Nephron progenitor cell (in vitro differentiated cells): ENCODE measurements around the gene DDX24.

Experiments
- DNase-seq: peaks from one replicate; pipeline ENCODE4 v3.0.0; 2021
- H3K27ac Mint-ChIP-seq: 2 replicates; pipeline ENCODE4 v1.8.0; 2021; ENCODE audit warnings: mild to moderate bottlenecking, moderate library complexity, mixed read lengths
- H3K27me3 Mint-ChIP-seq: 2 replicates; pipeline ENCODE4 v1.8.0; 2021; ENCODE audit warnings: mild to moderate bottlenecking, low read depth, mixed read lengths; ENCODE audit not compliant: poor library complexity
- H3K36me3 Mint-ChIP-seq: 2 replicates; pipeline ENCODE4 v1.8.0; 2021; ENCODE audit warnings: low read depth, mixed read lengths
- H3K4me1 Mint-ChIP-seq: 2 replicates; pipeline ENCODE4 v1.8.0; 2021; ENCODE audit warnings: mixed read lengths
- H3K4me3 Mint-ChIP-seq: 2 replicates; pipeline ENCODE4 v1.8.0; 2021; ENCODE audit warnings: mild to moderate bottlenecking, moderate library complexity, mixed read lengths
- H3K9me3 Mint-ChIP-seq: 2 replicates; pipeline ENCODE4 v1.8.0; 2021; ENCODE audit warnings: mild to moderate bottlenecking, moderate library complexity, mixed read lengths
- TF ChIP-seq, protein P1 (sequence below): fragments of 200-600 bp; sonication (generic); IDR thresholded peaks from 2 replicates; pipeline ENCODE4 v1.5.0; 2021; ENCODE audit warnings: antibody characterized with exemption

The DDX24 gene

GRCh38 chr14:94104731-94105130 is 23.7 kb upstream of the DDX24 start:
- peaks cover 3% of the 10 kb centered on the region for H3K27me3 Mint-ChIP-seq
- no peaks in the 10 kb centered on the region for H3K9me3 Mint-ChIP-seq
- no peak overlapping the region for H3K27ac Mint-ChIP-seq
- DNase-seq, result no peak
- peaks cover 16% of the 10 kb centered on the region for H3K4me1 Mint-ChIP-seq
- no peak overlapping the region for H3K4me3 Mint-ChIP-seq
- H3K36me3 Mint-ChIP-seq, result peaks cover 17% of the 10 kb centered on the region
- TF ChIP-seq, protein P1, sequence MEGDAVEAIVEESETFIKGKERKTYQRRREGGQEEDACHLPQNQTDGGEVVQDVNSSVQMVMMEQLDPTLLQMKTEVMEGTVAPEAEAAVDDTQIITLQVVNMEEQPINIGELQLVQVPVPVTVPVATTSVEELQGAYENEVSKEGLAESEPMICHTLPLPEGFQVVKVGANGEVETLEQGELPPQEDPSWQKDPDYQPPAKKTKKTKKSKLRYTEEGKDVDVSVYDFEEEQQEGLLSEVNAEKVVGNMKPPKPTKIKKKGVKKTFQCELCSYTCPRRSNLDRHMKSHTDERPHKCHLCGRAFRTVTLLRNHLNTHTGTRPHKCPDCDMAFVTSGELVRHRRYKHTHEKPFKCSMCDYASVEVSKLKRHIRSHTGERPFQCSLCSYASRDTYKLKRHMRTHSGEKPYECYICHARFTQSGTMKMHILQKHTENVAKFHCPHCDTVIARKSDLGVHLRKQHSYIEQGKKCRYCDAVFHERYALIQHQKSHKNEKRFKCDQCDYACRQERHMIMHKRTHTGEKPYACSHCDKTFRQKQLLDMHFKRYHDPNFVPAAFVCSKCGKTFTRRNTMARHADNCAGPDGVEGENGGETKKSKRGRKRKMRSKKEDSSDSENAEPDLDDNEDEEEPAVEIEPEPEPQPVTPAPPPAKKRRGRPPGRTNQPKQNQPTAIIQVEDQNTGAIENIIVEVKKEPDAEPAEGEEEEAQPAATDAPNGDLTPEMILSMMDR, result no peak

DNA sequence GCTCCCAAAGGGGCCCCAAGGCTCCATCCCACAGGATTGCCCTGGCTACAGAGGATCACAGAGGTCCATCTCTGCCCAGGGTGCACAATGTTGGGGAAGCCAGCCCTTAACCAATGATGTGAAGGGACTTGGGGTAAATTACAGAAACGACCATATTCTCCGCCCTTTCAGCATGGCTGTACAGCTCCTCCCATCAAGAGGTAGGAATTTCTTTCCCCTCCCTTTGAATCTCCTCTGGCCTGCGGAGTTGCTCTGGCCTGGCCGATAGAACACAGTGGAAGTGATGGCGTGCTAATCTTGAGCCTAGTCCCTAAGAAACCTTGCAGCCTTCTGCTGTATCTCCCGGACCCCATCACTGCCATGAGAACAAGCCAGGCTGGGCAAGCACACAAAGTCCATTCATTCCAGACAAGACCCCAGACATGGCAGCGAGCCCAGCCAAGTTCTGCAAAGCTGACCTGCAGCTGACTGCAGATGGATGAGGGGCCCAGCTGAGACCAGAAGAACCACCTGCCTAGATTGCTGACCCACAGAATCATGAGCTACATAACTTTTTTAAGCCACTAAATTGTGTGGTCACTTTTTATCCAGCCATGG is 22.6 kb upstream of the DDX24 start:
- TF ChIP-seq, protein P1, result no peak

DNA sequence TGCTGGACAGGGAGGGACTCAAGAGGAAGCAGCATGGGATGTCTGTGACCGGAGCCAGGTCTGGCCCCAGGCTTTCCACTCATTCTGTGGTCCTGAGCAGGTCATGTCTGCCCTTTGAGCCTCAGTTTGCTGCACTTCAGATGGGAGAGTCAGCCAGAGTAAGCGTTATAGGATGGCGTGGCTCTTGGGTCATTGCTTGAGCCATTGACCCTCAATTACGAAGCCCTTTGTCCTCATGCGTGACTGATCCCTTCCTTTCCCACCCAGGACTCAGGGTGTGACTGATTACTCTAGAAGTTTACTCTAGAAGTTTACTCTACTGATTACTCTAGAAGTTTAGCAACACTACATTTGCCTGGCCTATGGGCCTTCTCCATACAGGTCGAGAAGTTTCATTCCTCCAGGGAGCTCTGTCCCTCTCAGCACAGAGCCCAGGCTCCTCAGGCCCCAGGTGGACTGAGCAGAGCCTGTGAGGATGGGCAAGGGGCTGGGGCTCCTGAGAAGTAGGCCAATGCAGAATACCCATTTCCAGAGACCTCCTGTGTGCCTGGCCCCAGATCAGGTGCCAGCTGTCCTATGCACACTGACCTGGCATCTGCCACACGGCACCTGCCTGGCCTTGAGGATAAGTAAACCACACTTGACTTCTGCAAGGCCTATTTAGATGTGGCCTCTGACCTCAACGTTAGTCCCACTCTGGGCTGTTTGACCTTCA is 21.9 kb upstream of the DDX24 start:
- no peaks in the 10 kb centered on the region for H3K27me3 Mint-ChIP-seq
- no peak for DNase-seq

More for the DNA sequence above, 22.6 kb upstream of the DDX24 start:
- Mint-ChIP-seq H3K36me3 (peaks cover 17% of the 10 kb centered on the region), H3K4me1 (peaks cover 22% of the 10 kb centered on the region), H3K4me3 (no peak overlapping the region), H3K27me3 (no peaks in the 10 kb centered on the region), H3K9me3 (no peaks in the 10 kb centered on the region), H3K27ac (peak overlapping the region; percentile 77)
- no peak for DNase-seq

DNA sequence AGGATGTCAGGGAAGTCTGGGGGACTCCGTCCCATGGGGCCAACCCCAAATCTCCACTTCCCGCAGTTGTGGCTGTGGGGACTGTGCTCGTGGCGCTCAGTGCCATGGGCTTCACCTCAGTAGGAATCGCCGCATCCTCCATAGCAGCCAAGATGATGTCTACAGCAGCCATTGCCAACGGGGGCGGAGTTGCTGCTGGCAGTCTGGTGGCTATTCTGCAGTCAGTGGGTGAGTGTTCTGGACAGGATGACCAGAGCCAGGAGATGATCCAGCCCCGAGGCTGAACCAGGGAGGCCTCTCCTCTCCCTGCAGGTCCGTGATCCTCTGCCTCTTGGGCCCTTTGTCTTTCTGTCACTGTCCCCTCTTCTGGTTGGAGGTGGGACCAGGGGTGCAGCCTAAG is 20.7 kb upstream of the DDX24 start:
- TF ChIP-seq, protein P1, result no peak
- Mint-ChIP-seq H3K4me1 (peaks cover 24% of the 10 kb centered on the region), H3K27ac (no peak overlapping the region), H3K4me3 (no peak overlapping the region), H3K36me3 (peaks cover 17% of the 10 kb centered on the region), H3K9me3 (no peaks in the 10 kb centered on the region), H3K27me3 (no peaks in the 10 kb centered on the region)
- DNase-seq, result no peak

More for the DNA sequence above, 21.9 kb upstream of the DDX24 start:
- H3K4me1 Mint-ChIP-seq, result peaks cover 24% of the 10 kb centered on the region
- TF ChIP-seq, protein P1, result no peak
- H3K36me3 Mint-ChIP-seq, result peaks cover 15% of the 10 kb centered on the region
- no peaks in the 10 kb centered on the region for H3K9me3 Mint-ChIP-seq
- H3K27ac Mint-ChIP-seq, result no peak overlapping the region
- no peak overlapping the region for H3K4me3 Mint-ChIP-seq

GRCh38 chr14:94100847-94101246 is 19.8 kb upstream of the DDX24 start:
- no peak overlapping the region for H3K4me3 Mint-ChIP-seq
- no peak overlapping the region for H3K27ac Mint-ChIP-seq
- no peaks in the 10 kb centered on the region for H3K9me3 Mint-ChIP-seq
- no peaks in the 10 kb centered on the region for H3K27me3 Mint-ChIP-seq
- peaks cover 24% of the 10 kb centered on the region for H3K4me1 Mint-ChIP-seq
- TF ChIP-seq, protein P1, result no peak
- peaks cover 12% of the 10 kb centered on the region for H3K36me3 Mint-ChIP-seq
- DNase-seq, result no peak

- H3K4me1 Mint-ChIP-seq, result peaks cover 29% of the 10 kb centered on the region
- H3K27ac Mint-ChIP-seq, result peak overlapping the region; percentile 10
- H3K9me3 Mint-ChIP-seq, result no peaks in the 10 kb centered on the region
These were observed 18.0 kb upstream of the DDX24 start for GRCh38 chr14:94099006-94099405.

More at GRCh38 chr14:94099006-94099405, 18.0 kb upstream of the DDX24 start:
- Mint-ChIP-seq H3K27me3 (no peaks in the 10 kb centered on the region), H3K36me3 (peaks cover 12% of the 10 kb centered on the region), H3K4me3 (no peak overlapping the region)
- no peak for DNase-seq
- TF ChIP-seq, protein P1, result no peak
